ENCODE measurements around the gene BEX3.
"Not testable (repeated sequence)": the region's sequence is repeated elsewhere in the genome, so short reads cannot be mapped to it uniquely, and the experiment has no call there.

GRCh38 chrX:103411721-103412120 is 35.4 kb downstream of the BEX3 start:
- TF ChIP-seq YY1 (IDR thresholded peaks at IDR 0.05; ENCODE audit: insufficient read depth, insufficient read length); ZNF274 (IDR thresholded peaks at IDR 0.05; ENCODE audit: low read depth, low read length); SUZ12 (IDR thresholded peaks at IDR 0.05; ENCODE audit: extremely low read depth, insufficient read depth, insufficient read length): not testable (repeated sequence)
